Stomach (tissue), 9 donors: ENCODE results near the gene TTC28. TPM values are rescaled to one million over a fixed set of nuclear protein-coding genes. Genes with fewer than 3 reads are reported as not detected.
A peak's percentile ranks its signal among the peaks of the same experiment; 100 is the strongest.

Experiments used
- DNase-seq, 2 donors: peaks; one replicate each; pipeline versions ENCODE4 v3.0.0 to v3.0.0-alpha.2; 2013 to 2019
- H3K27ac ChIP-seq, 5 donors: fragments of 200-600 bp in 4 of 5; sonication (generic) in 4 of 5; one replicate each; pipeline ENCODE4 v1.5.1; 2013 to 2019; ENCODE audit warnings: mild to moderate bottlenecking in 1 of 5, moderate library complexity in 1 of 5
- H3K27me3 ChIP-seq, 3 donors: fragments of 200-600 bp; sonication (generic); one replicate each; pipeline ENCODE4 v1.5.1; 2017 to 2019; ENCODE audit warnings: mixed run types in 1 of 3
- H3K36me3 ChIP-seq, 4 donors: fragments of 200-600 bp; sonication (generic); 1 replicate in 3 of 4; 2 replicates in 1 of 4; pipeline ENCODE4 v1.5.1; 2016 to 2019
- H3K4me1 ChIP-seq, 4 donors: fragments of 200-600 bp; sonication (generic); one replicate each; pipeline ENCODE4 v1.5.1; 2016 to 2019
- H3K4me3 ChIP-seq, 4 donors: fragments of 200-600 bp; sonication (generic) in 3 of 4; one replicate each; pipeline ENCODE4 v1.5.1; 2016 to 2019; ENCODE audit warnings: mild to moderate bottlenecking in 1 of 4
- H3K9me3 ChIP-seq, 4 donors: fragments of 200-600 bp; sonication (generic); one replicate each; pipeline ENCODE4 v1.5.1; 2016 to 2019
- EP300 ChIP-seq: sonication (generic); formaldehyde crosslinking; IDR thresholded peaks from one replicate; pipeline ENCODE4 v1.6.1; 2017; ENCODE audit warnings: antibody characterized with exemption
- POLR2A ChIP-seq, 4 donors: fragments of 450-650 bp; IDR thresholded peaks; one replicate each; pipeline ENCODE4 v1.6.1; 2016; ENCODE audit warnings: antibody characterized with exemption in 4 of 4, control low read depth in 2 of 4, mild to moderate bottlenecking in 1 of 4, moderate library complexity in 1 of 4
- POLR2AphosphoS5 ChIP-seq, 3 donors: sonication (generic); formaldehyde crosslinking; IDR thresholded peaks; one replicate each; pipeline ENCODE4 v1.6.1; 2016; ENCODE audit warnings: antibody characterized with exemption in 3 of 3
- WGBS, 5 donors: extraction: QIAGEN DNeasy Blood & Tissue Kit in 3 of 5; methylation state at CpG; one replicate each; pipeline versions ENCODE4 v1.1.5 to v1.1.7; 2013 to 2018; 5-methylcytosine and 5-hydroxymethylcytosine counted together
- intact Hi-C: fragments of 100-400 bp; cut with DNase I; formaldehyde crosslinking; loops from one replicate; pipeline ENCODE4 v1.15.1; 2023; ENCODE audit warnings: low total_unique reads
- polyA plus RNA-seq, 3 donors: library from polyadenylated mRNA; stranded (reverse); fragments of 200-250 nt; gene quantifications; one replicate each; pipeline ENCODE4 v1.2.3, GENCODE V29; 2013
- total RNA-seq, 5 donors: library from RNA; depleted of rRNA; stranded (reverse); fragments of >200 nt; gene quantifications; one replicate each; pipeline versions ENCODE4 v1.1.0 to v1.2.3, GENCODE V29; 2014 to 2016
- TF ChIP-seq, protein P1 (sequence below), 7 experiments: fragments of 450-650 bp in 4 of 7; fragments of 200-600 bp in 3 of 7; sonication (generic) in 3 of 7; IDR thresholded peaks; one replicate each; pipeline ENCODE4 v1.5.1; 2016 to 2019; ENCODE audit warnings: antibody characterized with exemption in 7 of 7, control low read depth in 2 of 7, mild to moderate bottlenecking in 1 of 7
- donor health status: healthy with polysubstance abuse.
- donor health status: Bipolar disorder and iron deficiency.
- donor health status: healthy.

The TTC28 gene
- total and polyA plus RNA-seq, 8 donors, result 1.7 to 53.4 (median 24.6) TPM

- peaks cover 0 to 36% (median 18%) of the 10 kb centered on the region in 4 donors for H3K4me1 ChIP-seq
- H3K27me3 ChIP-seq, result no peaks in the 10 kb centered on the region
- WGBS, 5 donors, result 60 to 87% (median 75%) methylated on average over 4 to 5 of the region's 5 CpGs
- H3K36me3 ChIP-seq, result no peaks in the 10 kb centered on the region
- H3K9me3 ChIP-seq, result no peaks in the 10 kb centered on the region
- intact Hi-C loops, result no loop called here
- TF ChIP-seq POLR2AphosphoS5 (IDR thresholded peaks at IDR 0.05) (no peak), EP300 (no peak), POLR2A (IDR thresholded peaks at IDR 0.05) (no peak)
- TF ChIP-seq, protein P1, sequence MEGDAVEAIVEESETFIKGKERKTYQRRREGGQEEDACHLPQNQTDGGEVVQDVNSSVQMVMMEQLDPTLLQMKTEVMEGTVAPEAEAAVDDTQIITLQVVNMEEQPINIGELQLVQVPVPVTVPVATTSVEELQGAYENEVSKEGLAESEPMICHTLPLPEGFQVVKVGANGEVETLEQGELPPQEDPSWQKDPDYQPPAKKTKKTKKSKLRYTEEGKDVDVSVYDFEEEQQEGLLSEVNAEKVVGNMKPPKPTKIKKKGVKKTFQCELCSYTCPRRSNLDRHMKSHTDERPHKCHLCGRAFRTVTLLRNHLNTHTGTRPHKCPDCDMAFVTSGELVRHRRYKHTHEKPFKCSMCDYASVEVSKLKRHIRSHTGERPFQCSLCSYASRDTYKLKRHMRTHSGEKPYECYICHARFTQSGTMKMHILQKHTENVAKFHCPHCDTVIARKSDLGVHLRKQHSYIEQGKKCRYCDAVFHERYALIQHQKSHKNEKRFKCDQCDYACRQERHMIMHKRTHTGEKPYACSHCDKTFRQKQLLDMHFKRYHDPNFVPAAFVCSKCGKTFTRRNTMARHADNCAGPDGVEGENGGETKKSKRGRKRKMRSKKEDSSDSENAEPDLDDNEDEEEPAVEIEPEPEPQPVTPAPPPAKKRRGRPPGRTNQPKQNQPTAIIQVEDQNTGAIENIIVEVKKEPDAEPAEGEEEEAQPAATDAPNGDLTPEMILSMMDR (IDR thresholded peaks at IDR 0.05), result no peak
- DNase-seq, result no peak
- H3K4me3 ChIP-seq, result no peak overlapping the region
- H3K27ac ChIP-seq, result no peak overlapping the region
Observed at GRCh38 chr22:28609921-28610320, 69.7 kb downstream of the TTC28 start.

GRCh38 chr22:28608546-28608945, 71.1 kb downstream of the TTC28 start:
- H3K9me3 ChIP-seq, result no peaks in the 10 kb centered on the region
- 41 to 67% (median 47%) methylated on average over 2 of the region's 2 CpGs for WGBS, 5 donors
- TF ChIP-seq POLR2A (IDR thresholded peaks at IDR 0.05) (no peak), EP300 (no peak), POLR2AphosphoS5 (IDR thresholded peaks at IDR 0.05) (no peak)
- TF ChIP-seq, protein P1 (IDR thresholded peaks at IDR 0.05), result no peak
- no peaks in the 10 kb centered on the region for H3K36me3 ChIP-seq
- intact Hi-C loops, result no loop called here
- DNase-seq, result peak in 1 of 2 donors; percentile 13
- peak overlapping the region in 4 of 5 donors; percentile 12 to 65 (median 40) for H3K27ac ChIP-seq
- H3K27me3 ChIP-seq, result no peaks in the 10 kb centered on the region
- H3K4me3 ChIP-seq, result no peak overlapping the region
- peaks cover 0 to 36% (median 18%) of the 10 kb centered on the region in 4 donors for H3K4me1 ChIP-seq

DNA sequence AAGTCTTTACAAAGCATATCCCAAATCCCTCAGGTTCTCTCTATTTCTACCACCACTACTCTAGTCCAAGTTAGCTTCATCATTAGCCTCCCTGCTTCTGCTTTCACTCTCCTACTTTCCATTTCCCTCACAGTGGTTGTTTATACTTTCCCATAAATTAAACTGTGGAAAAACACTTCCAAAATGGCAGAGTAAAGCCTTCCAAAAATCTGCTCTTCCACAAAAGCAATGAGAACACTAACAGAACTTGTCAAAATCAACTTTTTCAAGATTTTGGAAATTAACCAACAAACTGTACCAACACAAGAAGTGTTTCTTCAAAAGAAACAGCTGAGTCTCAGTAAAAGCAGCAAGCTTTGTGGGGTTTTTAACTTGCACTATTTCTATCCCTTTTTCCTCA, 71.8 kb downstream of the TTC28 start:
- Histone ChIP-seq H3K4me1 (peaks cover 0 to 36% (median 18%) of the 10 kb centered on the region in 4 donors), H3K36me3 (no peaks in the 10 kb centered on the region), H3K27me3 (no peaks in the 10 kb centered on the region), H3K9me3 (no peaks in the 10 kb centered on the region), H3K4me3 (no peak overlapping the region), H3K27ac (peak overlapping the region in 3 of 5 donors; percentile 36 to 65 (median 44))
- intact Hi-C loops, result no loop called here
- TF ChIP-seq POLR2A (IDR thresholded peaks at IDR 0.05) (no peak), EP300 (no peak), POLR2AphosphoS5 (IDR thresholded peaks at IDR 0.05) (no peak)
- TF ChIP-seq, protein P1 (IDR thresholded peaks at IDR 0.05), result no peak
- DNase-seq, result peak in 1 of 2 donors; percentile 47

DNA sequence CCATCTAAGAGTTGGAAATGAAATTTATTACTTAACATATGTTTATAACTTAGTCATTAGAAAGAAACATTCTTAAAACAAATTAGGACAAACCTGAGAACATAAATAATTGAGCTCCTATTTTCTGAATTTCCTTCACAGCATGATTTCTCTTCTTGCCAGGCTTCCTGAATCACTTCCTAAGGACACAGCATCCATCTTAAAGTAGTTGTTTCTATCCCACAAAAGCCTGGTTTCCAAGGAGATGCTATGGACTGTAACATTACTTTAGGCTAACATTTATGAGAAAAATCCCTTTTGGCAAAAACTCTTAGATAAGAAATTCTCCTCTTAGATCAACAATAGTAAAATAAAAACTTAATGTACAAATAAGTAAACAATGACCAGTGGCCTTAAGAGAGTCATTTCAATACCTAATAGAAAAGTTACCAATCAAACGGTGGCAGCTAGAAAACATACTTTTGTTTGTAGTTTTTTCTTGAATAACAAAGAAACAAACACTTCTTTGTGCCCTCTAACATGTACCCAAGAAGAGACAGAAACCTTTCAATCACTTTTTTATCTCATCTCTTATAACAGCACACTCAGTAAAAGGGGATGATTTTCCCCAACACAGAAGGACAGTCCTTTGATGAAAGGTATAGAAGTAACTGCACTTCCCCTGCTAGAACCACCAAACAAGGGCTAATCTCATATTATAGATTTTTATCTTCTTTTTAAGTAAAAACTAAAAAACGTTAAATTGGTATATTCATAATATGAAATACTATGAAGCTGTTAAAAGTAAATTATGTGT, 74.5 kb downstream of the TTC28 start:
- Histone ChIP-seq H3K9me3 (no peaks in the 10 kb centered on the region), H3K27me3 (no peaks in the 10 kb centered on the region), H3K4me3 (no peak overlapping the region), H3K4me1 (peaks cover 0 to 35% (median 18%) of the 10 kb centered on the region in 4 donors), H3K27ac (no peak overlapping the region), H3K36me3 (no peaks in the 10 kb centered on the region)
- intact Hi-C loops, result no loop called here
- whole genome bisulfite sequencing, 5 donors, result 50 to 63% (median 55%) methylated on average over 2 of the region's 2 CpGs
- peak in 1 of 2 donors; percentile 51 for DNase-seq
- TF ChIP-seq POLR2AphosphoS5 (IDR thresholded peaks at IDR 0.05) (no peak), POLR2A (IDR thresholded peaks at IDR 0.05) (no peak), EP300 (no peak)
- TF ChIP-seq, protein P1 (IDR thresholded peaks at IDR 0.05), result no peak
